T follicular helper cell (primary cell): ENCODE results near the gene HDAC11.
"Not testable (repeated sequence)": the region's sequence is repeated elsewhere in the genome, so short reads cannot be mapped to it uniquely, and the experiment has no call there.

ENCODE experiments used
- DNase-seq: peaks from one replicate; pipeline ENCODE4 v3.0.0-alpha.2; 2020; ENCODE audit warnings: low read depth

HDAC11 gene

DNA sequence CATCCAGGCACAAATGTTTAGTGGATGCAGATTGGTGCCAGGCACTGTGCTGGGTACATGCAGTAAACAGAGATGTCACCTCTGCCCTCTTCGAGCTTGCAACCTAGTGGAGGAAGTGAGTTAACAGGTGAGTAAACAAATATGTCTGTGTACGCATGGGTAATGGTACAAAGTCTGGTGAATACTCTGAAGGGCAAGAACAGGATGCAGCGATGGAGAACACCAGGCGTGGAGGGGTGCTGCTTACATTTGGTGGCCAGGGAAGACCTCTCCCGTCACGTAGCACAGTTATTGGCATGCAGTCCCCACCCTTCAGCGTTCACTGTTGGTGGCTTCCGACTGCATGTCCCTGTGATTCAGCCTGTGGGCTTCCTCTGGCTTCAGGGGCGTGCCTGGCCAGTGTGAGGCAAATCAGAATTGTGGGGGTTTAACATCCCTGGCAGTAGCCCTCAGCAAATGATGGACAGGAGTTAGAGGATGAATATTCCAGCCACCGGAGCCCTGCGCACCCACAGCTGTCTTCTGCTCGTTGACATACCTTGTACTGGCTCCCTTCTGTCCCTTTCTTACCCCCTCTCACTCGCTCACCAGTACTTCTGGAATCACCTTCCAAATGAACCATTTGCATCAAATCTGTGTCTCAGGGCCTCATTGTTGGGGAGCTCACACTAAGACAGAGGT is 9.1 kb upstream of the HDAC11 start:
- no peak for DNase-seq

- no peak for DNase-seq
These were observed 7.8 kb upstream of the HDAC11 start for GRCh38 chr3:13472286-13472685.

- DNase-seq: no peak
These were observed 7.1 kb upstream of the HDAC11 start for GRCh38 chr3:13473020-13473419.

DNA sequence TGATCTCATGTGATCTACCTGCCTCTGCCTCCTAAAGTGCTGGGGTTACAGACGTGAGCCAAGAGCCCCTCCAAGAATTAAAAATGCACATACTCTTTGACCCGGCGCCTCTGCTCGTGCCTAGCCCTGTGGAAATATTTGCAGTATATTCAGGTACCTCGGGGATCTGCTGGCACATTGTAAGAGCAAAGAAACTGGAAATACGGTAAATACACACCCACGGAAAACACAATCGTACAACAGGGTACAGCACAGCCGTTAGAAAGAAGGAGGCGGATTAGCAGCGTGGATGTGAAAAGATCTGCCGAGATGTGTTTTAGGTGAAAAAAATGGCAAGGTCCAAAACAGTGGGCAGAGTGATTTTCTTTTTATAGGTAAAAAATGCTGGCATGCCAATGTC is 6.1 kb upstream of the HDAC11 start:
- DNase-seq: no peak

DNA sequence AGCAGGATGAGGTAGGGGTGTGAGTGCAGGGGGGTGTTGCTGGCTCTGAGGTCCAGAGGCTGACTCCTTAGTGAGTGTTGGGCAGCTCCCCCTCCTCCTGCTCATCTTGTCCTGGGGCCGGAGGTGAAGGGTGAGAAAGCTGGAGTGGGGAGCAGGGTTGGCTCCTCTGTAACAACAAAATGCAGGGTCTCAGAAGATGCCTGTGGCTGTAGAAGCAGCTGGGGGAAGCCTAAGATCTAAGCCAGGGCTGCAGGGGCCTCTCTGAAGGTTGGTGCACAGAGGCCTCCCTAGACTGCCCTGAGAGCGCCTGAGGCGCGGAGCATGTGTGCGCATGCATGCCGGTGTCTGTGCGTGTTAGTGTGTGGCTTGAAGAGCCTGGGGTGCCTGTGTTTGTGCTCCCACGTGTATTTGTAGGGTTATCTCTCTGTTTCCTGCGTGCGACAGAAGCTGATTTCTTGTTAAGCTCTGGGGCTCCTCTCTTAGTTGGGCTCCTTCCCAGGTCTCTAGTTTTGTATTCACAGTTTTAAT is 5.3 kb upstream of the HDAC11 start:
- DNase-seq: no peak

DNA sequence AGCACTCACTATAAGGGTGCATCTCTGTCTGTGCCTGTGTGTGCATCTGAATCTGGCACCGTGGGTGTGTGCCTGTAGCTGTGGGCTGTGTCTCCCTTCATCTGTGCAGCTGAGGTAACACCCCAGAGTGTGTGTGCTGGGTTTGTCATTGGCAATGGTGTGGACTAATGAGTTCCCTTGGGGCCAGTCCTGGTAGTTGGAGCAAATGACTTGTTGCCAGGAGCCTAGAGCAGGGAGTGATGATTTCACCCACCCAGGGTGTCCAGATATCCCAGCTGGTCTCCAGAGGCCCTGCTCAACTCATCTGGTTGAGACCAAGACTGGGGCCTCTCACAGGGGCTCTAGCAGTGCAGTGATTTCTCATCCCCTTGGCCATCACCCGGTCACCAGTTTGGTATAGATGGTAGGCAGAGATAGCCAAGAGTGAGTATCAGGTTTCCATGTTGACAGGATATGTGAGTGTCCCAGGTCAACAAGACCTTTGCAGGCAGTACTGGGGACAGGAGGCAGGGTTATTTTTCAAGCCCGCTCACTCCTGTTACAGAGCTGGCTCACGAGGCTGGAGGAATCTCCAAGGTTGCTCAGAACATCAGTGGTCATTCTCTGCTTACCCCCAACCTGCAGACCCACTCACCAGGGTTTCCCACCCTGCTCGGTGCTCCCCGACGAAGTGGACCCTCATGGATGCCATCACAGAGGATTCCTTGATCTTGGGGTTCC is 4.1 kb upstream of the HDAC11 start:
- no peak for DNase-seq

DNA sequence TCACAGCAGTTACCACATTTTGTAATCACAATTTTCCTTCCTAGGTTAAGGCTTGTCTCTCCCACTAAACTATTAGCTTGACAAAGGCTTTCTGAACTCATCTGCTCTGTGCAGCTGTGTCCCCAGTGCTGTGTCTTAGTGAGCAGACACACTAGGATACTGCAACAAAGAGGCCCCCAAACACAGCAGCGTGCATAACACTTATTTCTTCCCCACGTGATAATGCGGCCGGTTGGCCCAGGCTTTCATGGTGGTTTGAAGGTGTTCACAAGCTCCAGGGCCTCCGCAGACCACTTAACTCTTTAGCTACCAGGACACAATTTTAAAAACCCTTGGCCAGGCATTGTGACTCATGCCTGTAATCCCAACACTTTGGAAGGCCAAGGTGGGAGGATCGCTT is 2.2 kb upstream of the HDAC11 start:
- no peak for DNase-seq

DNA sequence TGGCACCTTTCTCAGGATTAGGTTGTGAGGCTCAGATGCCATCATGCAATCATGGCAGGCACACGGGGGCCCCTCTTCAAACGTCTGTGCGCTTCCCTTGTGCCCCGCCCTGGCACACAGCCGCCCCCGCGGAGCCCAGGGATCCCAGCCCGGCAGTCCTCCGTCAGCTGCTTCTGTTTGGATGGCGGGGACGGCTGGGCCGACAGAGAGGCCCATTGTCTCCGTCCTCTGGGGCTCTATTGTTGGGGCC is 849 bp upstream of the HDAC11 start:
- peak; percentile 13 for DNase-seq

- DNase-seq: peak; percentile 26
These were observed 523 bp downstream of the HDAC11 start for GRCh38 chr3:13480340-13481318.

- no peak for DNase-seq
These were observed 2.1 kb downstream of the HDAC11 start for GRCh38 chr3:13482106-13482690.

DNA sequence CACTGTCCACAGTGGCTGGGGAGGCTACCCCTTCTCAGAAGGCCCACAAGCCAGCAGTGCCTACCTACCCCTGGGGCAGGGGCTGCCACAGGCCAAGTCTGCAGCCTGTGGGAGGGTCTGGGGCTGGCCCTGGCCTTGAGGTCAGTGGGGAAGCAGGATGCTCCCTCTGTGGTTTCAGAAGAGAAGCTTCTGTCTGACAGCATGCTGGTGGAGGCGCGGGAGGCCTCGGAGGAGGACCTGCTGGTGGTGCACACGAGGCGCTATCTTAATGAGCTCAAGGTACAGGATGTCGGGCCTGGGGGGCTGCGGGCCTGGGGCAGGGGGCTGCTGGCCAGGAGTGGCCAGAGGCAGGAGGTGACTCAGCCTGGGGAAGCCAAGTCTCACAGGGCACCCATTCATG is 3.2 kb downstream of the HDAC11 start:
- no peak for DNase-seq

GRCh38 chr3:13483988-13484695 is 4.0 kb downstream of the HDAC11 start:
- no peak for DNase-seq

- no peak for DNase-seq
These were observed 4.9 kb downstream of the HDAC11 start for GRCh38 chr3:13484851-13485590.

DNA sequence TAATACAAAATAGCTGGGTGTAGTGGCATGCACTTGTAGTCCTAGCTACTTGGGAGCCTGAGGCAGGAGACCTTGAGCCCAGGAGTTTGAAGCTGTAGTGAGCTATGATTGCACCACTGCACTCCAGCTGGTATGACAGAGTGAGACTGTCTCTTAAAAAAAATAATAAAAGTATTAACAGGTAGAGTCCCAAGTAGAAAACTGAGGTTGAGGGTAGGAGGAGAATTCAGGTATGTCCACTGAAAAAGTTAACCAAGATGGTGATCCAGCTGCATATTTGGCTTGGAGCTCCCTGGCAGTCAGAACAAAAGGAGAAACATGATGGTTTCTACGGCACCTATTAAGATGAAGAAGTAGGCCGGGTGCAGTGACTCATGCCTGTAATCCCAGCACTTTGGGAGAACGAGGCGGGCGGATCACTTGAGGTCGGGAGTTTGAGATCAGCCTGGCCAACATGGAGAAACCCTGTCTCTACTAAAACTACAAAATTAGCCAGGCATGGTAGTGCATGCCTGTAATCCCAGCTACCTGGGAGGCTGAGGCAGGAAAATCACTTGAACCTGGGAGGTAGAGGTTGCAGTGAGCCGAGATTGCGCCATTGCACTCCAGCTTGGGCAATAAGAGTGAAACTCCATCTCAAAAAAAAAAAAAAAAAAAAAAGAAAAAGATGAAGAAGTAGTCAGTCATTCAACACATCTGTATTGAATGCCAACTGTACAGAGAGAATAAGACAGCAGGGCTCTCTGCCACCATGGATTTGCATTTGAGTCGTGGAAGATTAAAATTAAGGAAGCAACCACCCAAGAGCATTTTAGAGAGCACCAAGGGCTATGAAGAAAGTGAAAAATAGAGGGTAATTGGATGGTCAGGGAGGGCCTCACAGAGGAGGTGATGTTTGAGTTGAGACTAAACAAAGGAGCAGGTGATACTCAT is 5.8 kb downstream of the HDAC11 start:
- DNase-seq: not testable (repeated sequence)

- DNase-seq: no peak
These were observed 7.3 kb downstream of the HDAC11 start for GRCh38 chr3:13487403-13487802.

DNA sequence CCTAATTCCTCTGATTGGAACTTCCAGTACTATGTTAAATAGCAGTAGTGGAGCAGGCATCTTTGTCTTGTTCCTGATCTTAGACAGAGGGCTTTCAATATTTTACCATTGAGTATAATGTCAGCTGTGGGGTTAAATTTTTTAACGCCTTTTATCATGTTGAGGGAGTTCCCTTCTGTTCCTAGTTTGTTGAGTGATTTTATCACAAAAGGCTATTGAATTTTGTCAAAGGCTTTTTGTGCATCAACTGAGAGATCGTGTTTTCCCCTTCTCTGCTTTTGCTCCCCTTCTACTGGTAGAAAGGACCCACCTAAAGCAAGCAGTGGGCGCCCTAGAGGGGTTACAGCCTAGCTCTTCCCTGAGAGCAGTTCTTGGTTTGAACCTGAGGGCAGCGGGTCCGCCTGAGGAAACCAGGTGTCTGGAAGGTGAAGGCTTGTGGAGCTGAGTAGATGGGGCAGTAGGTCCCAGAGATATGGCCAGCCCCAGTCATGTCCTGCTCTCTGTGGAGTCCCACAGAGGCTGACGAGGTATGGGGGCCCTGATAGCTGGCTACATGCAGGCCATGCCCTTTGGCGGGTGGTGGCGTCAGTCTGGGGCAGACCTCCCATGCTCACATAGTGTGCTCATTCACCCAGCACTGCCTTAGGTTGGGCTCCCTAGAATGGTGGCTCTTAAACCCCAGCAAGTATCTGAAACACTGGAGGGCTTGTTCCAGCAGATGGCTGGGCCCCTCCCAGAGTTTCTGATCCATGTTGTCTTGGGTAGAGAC is 11.3 kb downstream of the HDAC11 start:
- no peak for DNase-seq

GRCh38 chr3:13492048-13492447 is 11.9 kb downstream of the HDAC11 start:
- DNase-seq: no peak

DNA sequence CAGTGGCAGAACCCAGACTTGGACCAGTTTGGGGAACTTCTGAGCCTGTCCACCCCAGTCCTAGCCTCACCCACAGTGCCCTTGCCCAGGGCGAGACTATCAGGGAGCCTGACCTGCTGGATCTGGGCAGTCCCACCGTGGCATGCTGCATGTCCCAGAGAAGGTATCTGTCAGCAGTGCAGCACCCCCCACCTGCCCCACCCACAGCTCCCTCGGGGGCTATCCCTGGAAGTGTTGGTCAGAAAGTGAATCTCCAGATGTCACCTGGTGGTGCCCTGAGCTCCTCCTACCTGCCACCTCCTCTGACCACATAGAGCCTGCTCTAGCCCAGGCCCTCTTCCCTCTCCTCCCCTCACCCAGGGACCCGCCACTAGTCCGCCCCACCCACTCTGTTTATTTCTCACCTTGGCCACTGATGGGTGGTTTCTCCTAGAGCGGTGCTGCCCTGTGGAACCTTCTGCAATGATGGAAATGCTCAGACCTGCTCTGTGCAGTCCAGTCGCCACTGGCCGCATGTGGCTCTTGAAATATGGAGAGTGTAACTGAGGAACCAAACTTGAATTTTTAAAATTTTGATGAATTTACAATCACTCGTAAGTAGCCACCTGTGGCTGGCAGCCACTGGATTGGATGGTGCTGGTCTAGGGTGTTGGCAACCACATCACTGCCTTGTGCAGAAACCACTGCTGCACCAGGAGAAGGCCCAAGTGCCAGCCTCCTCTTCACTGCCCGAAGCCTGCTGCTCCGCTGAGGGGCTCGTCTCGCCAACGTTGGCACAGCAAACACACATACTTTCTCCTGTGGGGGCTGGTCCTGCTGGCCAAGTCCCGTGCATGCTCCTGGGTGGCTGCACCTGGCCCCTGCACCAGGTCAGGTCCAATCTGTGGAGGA is 13.1 kb downstream of the HDAC11 start:
- DNase-seq: no peak
